ENCODE data around the gene PACSIN1. TPM values are rescaled to one million over a fixed set of nuclear protein-coding genes. Genes with fewer than 3 reads are reported as not detected.

The PACSIN1 gene
- total and polyA plus RNA-seq, 7 donors: 0.36 to 1.9 (median 0.68) TPM; not detected in 2

- H3K4me3 ChIP-seq: no peak overlapping the region
- no peaks in the 10 kb centered on the region for H3K36me3 ChIP-seq
- intact Hi-C loops (cut with DNase I): no loop called here
- WGBS, 2 donors: 86 to 89% methylated on average over 2 of the region's 2 CpGs
- no peaks in the 10 kb centered on the region for H3K9me3 ChIP-seq
- H3K27ac ChIP-seq: no peak overlapping the region
- no peaks in the 10 kb centered on the region for H3K4me1 ChIP-seq
- H3K27me3 ChIP-seq: no peaks in the 10 kb centered on the region
- no peak for DNase-seq
- TF ChIP-seq CTCF (IDR thresholded peaks at IDR 0.05): no peak
- no peak for TF ChIP-seq EP300 (IDR thresholded peaks at IDR 0.05)
- TF ChIP-seq POLR2A (IDR thresholded peaks at IDR 0.05): no peak
- TF ChIP-seq POLR2AphosphoS5 (IDR thresholded peaks at IDR 0.05): no peak
Measured at GRCh38 chr6:34474754-34475153, 8.9 kb downstream of the PACSIN1 start.

GRCh38 chr6:34475238-34475682 is 9.4 kb downstream of the PACSIN1 start:
- Histone ChIP-seq H3K27ac (no peak overlapping the region), H3K4me1 (no peaks in the 10 kb centered on the region), H3K36me3 (no peaks in the 10 kb centered on the region), H3K9me3 (no peaks in the 10 kb centered on the region), H3K4me3 (no peak overlapping the region), H3K27me3 (no peaks in the 10 kb centered on the region)
- intact Hi-C loops (cut with DNase I): no loop called here
- no peak for DNase-seq
- WGBS, 2 donors: 71 to 73% methylated on average over 5 of the region's 5 CpGs
- no peak for TF ChIP-seq EP300 (IDR thresholded peaks at IDR 0.05)
- no peak for TF ChIP-seq POLR2A (IDR thresholded peaks at IDR 0.05)
- no peak for TF ChIP-seq POLR2AphosphoS5 (IDR thresholded peaks at IDR 0.05)
- TF ChIP-seq CTCF (IDR thresholded peaks at IDR 0.05): no peak

GRCh38 chr6:34475767-34476328 is 10.0 kb downstream of the PACSIN1 start:
- 68 to 82% methylated on average over 7 of the region's 7 CpGs for WGBS, 2 donors
- TF ChIP-seq POLR2AphosphoS5 (IDR thresholded peaks at IDR 0.05) (no peak), POLR2A (IDR thresholded peaks at IDR 0.05) (no peak), CTCF (IDR thresholded peaks at IDR 0.05) (no peak), EP300 (IDR thresholded peaks at IDR 0.05) (no peak)

GRCh38 chr6:34476447-34476846 is 10.6 kb downstream of the PACSIN1 start:
- Histone ChIP-seq H3K27me3 (no peaks in the 10 kb centered on the region), H3K27ac (no peak overlapping the region), H3K9me3 (no peaks in the 10 kb centered on the region), H3K4me1 (no peaks in the 10 kb centered on the region), H3K36me3 (no peaks in the 10 kb centered on the region), H3K4me3 (no peak overlapping the region)
- WGBS, 2 donors: 70 to 75% methylated on average over 5 of the region's 5 CpGs
- no peak for DNase-seq
- TF ChIP-seq EP300 (IDR thresholded peaks at IDR 0.05): no peak
- TF ChIP-seq POLR2A (IDR thresholded peaks at IDR 0.05): no peak
- intact Hi-C loops (cut with DNase I): no loop called here

More at GRCh38 chr6:34475767-34476328, 10.0 kb downstream of the PACSIN1 start:
- H3K9me3 ChIP-seq: no peaks in the 10 kb centered on the region
- H3K4me3 ChIP-seq: no peak overlapping the region
- no peaks in the 10 kb centered on the region for H3K4me1 ChIP-seq
- intact Hi-C loops (cut with DNase I): no loop called here
- no peaks in the 10 kb centered on the region for H3K36me3 ChIP-seq
- DNase-seq: no peak
- no peak overlapping the region for H3K27ac ChIP-seq
- no peaks in the 10 kb centered on the region for H3K27me3 ChIP-seq

GRCh38 chr6:34476921-34477320 is 11.0 kb downstream of the PACSIN1 start:
- no peak overlapping the region for H3K4me3 ChIP-seq
- no peaks in the 10 kb centered on the region for H3K36me3 ChIP-seq
- WGBS, 2 donors: 70 to 73% methylated on average over 5 of the region's 5 CpGs
- H3K27me3 ChIP-seq: no peaks in the 10 kb centered on the region
- no peak for TF ChIP-seq POLR2A (IDR thresholded peaks at IDR 0.05)
- TF ChIP-seq POLR2AphosphoS5 (IDR thresholded peaks at IDR 0.05): no peak
- TF ChIP-seq EP300 (IDR thresholded peaks at IDR 0.05): no peak
- no peak for TF ChIP-seq CTCF (IDR thresholded peaks at IDR 0.05)
- no peak for DNase-seq
- intact Hi-C loops (cut with DNase I): no loop called here
- H3K4me1 ChIP-seq: no peaks in the 10 kb centered on the region
- H3K9me3 ChIP-seq: no peaks in the 10 kb centered on the region
- H3K27ac ChIP-seq: no peak overlapping the region
